ENCODE results near the gene NPBWR2.

Gene NPBWR2

DNA sequence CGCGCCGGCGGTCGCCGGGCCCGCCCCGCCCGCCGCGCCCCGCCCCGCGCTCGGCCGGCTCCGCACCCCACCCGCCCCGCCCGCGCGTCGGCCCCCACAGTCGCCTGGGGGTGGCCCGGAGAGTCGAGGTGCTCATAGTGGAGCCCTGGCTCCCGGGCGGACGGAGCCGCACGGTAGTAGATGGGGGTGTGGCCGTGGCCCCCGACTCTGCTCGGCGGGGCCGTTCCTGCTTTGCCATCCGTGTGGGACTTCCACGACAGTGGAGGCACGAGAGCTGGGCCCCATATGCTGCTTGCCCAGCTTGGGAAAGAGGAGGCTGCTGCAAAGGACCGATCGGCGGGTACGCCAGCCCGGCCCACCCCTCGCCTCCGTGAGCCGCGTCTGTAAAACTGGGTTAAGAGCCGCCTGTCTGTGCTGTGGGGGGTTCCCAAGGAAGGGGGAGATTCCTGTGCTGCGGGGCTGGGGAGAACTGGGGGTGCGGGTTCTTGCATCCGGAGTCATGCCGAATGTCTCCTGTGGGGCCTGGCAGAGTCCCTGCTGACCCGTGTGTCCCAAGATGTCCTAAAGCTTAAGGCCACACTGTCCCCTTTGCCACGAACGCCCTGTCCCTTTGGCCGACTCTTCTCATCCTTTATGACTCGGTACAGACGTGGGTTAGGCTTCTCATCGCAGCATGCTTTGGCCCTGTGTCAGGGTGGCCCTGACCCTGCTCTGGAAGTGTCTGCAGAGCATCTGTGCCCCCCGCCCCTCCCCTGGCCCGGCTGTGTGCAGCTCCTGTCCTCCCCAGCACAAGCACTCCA is 27.2 kb downstream of the NPBWR2 start, which contains the start of gene OPRL1 (continued):
- TF ChIP-seq ZNF391 (tag by site-specific recombination; IDR thresholded peaks at IDR 0.05; ENCODE audit: borderline replicate concordance, low read depth) (no peak), ZNF791 (tag by site-specific recombination; IDR thresholded peaks at IDR 0.05) (no peak), GLIS1 (tag by site-specific recombination; IDR thresholded peaks at IDR 0.05) (no peak), ZBTB17 (tag by site-specific recombination; IDR thresholded peaks at IDR 0.05) (no peak), ZNF76 (tag by site-specific recombination; IDR thresholded peaks at IDR 0.05; ENCODE audit: borderline replicate concordance, low read depth) (no peak), PRDM6 (tag by site-specific recombination; IDR thresholded peaks at IDR 0.05) (no peak), ZNF629 (tag by site-specific recombination; IDR thresholded peaks at IDR 0.05) (no peak), ZNF830 (tag by site-specific recombination; IDR thresholded peaks at IDR 0.05; ENCODE audit: low read depth) (no peak), ZFHX2 (tag by site-specific recombination; conservative IDR thresholded peaks at IDR 0.05) (peak; percentile 23; the same call in 1 of the 2 replicates), ZNF521 (tag by site-specific recombination; IDR thresholded peaks at IDR 0.05) (no peak), ZNF785 (tag by site-specific recombination; IDR thresholded peaks at IDR 0.05) (no peak), ZNF501 (tag by site-specific recombination; IDR thresholded peaks at IDR 0.05) (no peak), SCRT1 (tag by site-specific recombination; IDR thresholded peaks at IDR 0.05; ENCODE audit: borderline replicate concordance) (no peak), ZNF24 (tag by site-specific recombination; IDR thresholded peaks at IDR 0.05) (no peak), ZNF239 (tag by site-specific recombination; IDR thresholded peaks at IDR 0.05) (no peak), KLF1 (tag by site-specific recombination; IDR thresholded peaks at IDR 0.05) (0 out of 2 replicates have a peak, but pooled peaks have one; percentile 8), ZNF777 (tag by site-specific recombination; IDR thresholded peaks at IDR 0.05; ENCODE audit: borderline replicate concordance) (no peak), ZNF214 (tag by site-specific recombination; IDR thresholded peaks at IDR 0.05; ENCODE audit: borderline replicate concordance) (no peak), ZNF596 (tag by site-specific recombination; IDR thresholded peaks at IDR 0.05) (no peak), ZNF529 (tag by site-specific recombination; IDR thresholded peaks at IDR 0.05; ENCODE audit: insufficient replicate concordance) (no peak), ZBTB20 (tag by site-specific recombination; IDR thresholded peaks at IDR 0.05) (0 out of 2 replicates have a peak, but pooled peaks have one; percentile 20), ZNF2 (tag by site-specific recombination; IDR thresholded peaks at IDR 0.05) (no peak), ZFP3 (tag by site-specific recombination; IDR thresholded peaks at IDR 0.05; ENCODE audit: low read depth) (no peak), ZBTB7A (tag by site-specific recombination; IDR thresholded peaks at IDR 0.05; ENCODE audit: low read depth) (no peak), ZNF555 (tag by site-specific recombination; conservative IDR thresholded peaks at IDR 0.05) (no peak), ZNF837 (tag by site-specific recombination; IDR thresholded peaks at IDR 0.05) (no peak), ZNF274 (IDR thresholded peaks at IDR 0.05; ENCODE audit: low read length) (no peak), ZNF274 (tag by site-specific recombination; IDR thresholded peaks at IDR 0.05; ENCODE audit: borderline replicate concordance) (no peak), ZFP69B (tag by site-specific recombination; IDR thresholded peaks at IDR 0.05) (0 out of 2 replicates have a peak, but pooled peaks have one; percentile 51), ZFP37 (tag by site-specific recombination; IDR thresholded peaks at IDR 0.05) (no peak), ZNF114 (tag by site-specific recombination; IDR thresholded peaks at IDR 0.05) (no peak), ZNF221 (tag by site-specific recombination; IDR thresholded peaks at IDR 0.05; ENCODE audit: borderline replicate concordance) (no peak), ZNF600 (tag by site-specific recombination; IDR thresholded peaks at IDR 0.05) (0 out of 2 replicates have a peak, but pooled peaks have one; percentile 16), ZEB2 (tag by site-specific recombination; IDR thresholded peaks at IDR 0.05) (no peak), ZNF664 (tag by site-specific recombination; IDR thresholded peaks at IDR 0.05) (no peak), ZNF174 (tag by site-specific recombination; IDR thresholded peaks at IDR 0.05) (no peak)
- TF ChIP-seq, protein P1, sequence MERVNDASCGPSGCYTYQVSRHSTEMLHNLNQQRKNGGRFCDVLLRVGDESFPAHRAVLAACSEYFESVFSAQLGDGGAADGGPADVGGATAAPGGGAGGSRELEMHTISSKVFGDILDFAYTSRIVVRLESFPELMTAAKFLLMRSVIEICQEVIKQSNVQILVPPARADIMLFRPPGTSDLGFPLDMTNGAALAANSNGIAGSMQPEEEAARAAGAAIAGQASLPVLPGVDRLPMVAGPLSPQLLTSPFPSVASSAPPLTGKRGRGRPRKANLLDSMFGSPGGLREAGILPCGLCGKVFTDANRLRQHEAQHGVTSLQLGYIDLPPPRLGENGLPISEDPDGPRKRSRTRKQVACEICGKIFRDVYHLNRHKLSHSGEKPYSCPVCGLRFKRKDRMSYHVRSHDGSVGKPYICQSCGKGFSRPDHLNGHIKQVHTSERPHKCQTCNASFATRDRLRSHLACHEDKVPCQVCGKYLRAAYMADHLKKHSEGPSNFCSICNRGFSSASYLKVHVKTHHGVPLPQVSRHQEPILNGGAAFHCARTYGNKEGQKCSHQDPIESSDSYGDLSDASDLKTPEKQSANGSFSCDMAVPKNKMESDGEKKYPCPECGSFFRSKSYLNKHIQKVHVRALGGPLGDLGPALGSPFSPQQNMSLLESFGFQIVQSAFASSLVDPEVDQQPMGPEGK (tag by site-specific recombination; IDR thresholded peaks at IDR 0.05), result 0 out of 2 replicates have a peak, but pooled peaks have one; percentile 26
- TF ChIP-seq, protein P2, sequence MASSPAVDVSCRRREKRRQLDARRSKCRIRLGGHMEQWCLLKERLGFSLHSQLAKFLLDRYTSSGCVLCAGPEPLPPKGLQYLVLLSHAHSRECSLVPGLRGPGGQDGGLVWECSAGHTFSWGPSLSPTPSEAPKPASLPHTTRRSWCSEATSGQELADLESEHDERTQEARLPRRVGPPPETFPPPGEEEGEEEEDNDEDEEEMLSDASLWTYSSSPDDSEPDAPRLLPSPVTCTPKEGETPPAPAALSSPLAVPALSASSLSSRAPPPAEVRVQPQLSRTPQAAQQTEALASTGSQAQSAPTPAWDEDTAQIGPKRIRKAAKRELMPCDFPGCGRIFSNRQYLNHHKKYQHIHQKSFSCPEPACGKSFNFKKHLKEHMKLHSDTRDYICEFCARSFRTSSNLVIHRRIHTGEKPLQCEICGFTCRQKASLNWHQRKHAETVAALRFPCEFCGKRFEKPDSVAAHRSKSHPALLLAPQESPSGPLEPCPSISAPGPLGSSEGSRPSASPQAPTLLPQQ (tag by site-specific recombination; IDR thresholded peaks at IDR 0.05), result 0 out of 2 replicates have a peak, but pooled peaks have one; percentile 11
